Right lobe of liver (tissue), 6 donors: Measurements from ENCODE around the gene PGLYRP2. TPM values are rescaled to one million over a fixed set of nuclear protein-coding genes. Genes with fewer than 3 reads are reported as not detected.

Experiments
- ATAC-seq, 4 donors: fragments of 200-7000 bp; cut with Tn5 transposase; one replicate each; pipeline ENCODE4 v1.9.1; 2020; ENCODE audit warnings: mild to moderate bottlenecking in 4 of 4, moderate library complexity in 4 of 4
- DNase-seq, 3 donors: peaks; one replicate each; pipeline ENCODE4 v3.0.0-alpha.2; 2020
- H3K27ac ChIP-seq, 3 donors: fragments of 200-600 bp; one replicate each; pipeline ENCODE4 v1.8.0; 2022
- H3K27me3 ChIP-seq, 2 donors: fragments of 200-600 bp; one replicate each; pipeline ENCODE4 v1.8.0; 2022
- H3K36me3 ChIP-seq, 4 donors: fragments of 200-600 bp; sonication (generic) in 1 of 4; one replicate each; pipeline versions ENCODE4 v1.5.1 to v1.8.0; 2017 to 2022; ENCODE audit warnings: control low read depth in 1 of 4
- H3K4me1 ChIP-seq, 4 donors: fragments of 200-600 bp; sonication (generic) in 1 of 4; one replicate each; pipeline versions ENCODE4 v1.5.1 to v1.8.0; 2017 to 2022; ENCODE audit warnings: control low read depth in 1 of 4
- H3K4me3 ChIP-seq, 3 donors: fragments of 200-600 bp; one replicate each; pipeline ENCODE4 v1.8.0; 2022
- H3K9me3 ChIP-seq, 4 donors: fragments of 200-600 bp; sonication (generic) in 1 of 4; one replicate each; pipeline versions ENCODE4 v1.5.1 to v1.8.0; 2017 to 2022; ENCODE audit warnings: control low read depth in 1 of 4
- POLR2A ChIP-seq: fragments of 450-650 bp; IDR thresholded peaks from one replicate; pipeline ENCODE4 v1.6.1; 2017; ENCODE audit warnings: antibody characterized with exemption, mild to moderate bottlenecking
- WGBS: methylation state at CpG from one replicate; pipeline ENCODE4 v1.1.6; 2018; ENCODE audit warnings: low coverage, low lambda C conversion rate; ENCODE audit not compliant: insufficient coverage; ENCODE audit errors: missing lambda C conversion rate; 5-methylcytosine and 5-hydroxymethylcytosine counted together
- intact Hi-C, 2 donors: fragments of 100-400 bp; cut with DNase I; formaldehyde crosslinking; loops; one replicate each; pipeline versions ENCODE4 v1.11.2 to v1.14.1; 2022
- long read RNA-seq: library from polyadenylated mRNA; unstranded; transcript quantifications from one replicate; pipeline ENCODE4 v2.0.0, GENCODE V29; 2019
- total RNA-seq, 6 experiments: library from RNA; depleted of rRNA in 2 of 6; stranded (reverse); fragments of >200 nt in 2 of 6; fragmentation: NEBNext Ultra II Directional in 3 of 6; extraction: Animal tissue kit (Norgen Biotek cat#: 25700) in 3 of 6; gene quantifications; one replicate each; pipeline versions ENCODE4 v1.1.0 to v1.2.4, GENCODE V29; 2016 to 2023
- TF ChIP-seq, protein P1 (sequence below), 4 donors: fragments of 200-600 bp in 3 of 4; fragments of 450-650 bp in 1 of 4; IDR thresholded peaks; one replicate each; pipeline versions ENCODE4 v1.5.1 to v1.8.0; 2016 to 2022; ENCODE audit warnings: antibody characterized with exemption in 4 of 4, mild to moderate bottlenecking in 2 of 4
- donor health status: DM: no; HTN: yes; CAD: no.
- donor health status: DM: no; HTN: no; CAD: no.
- donor health status: DM: no; HTN: no; CAD: no.
- donor health status: DM: no; HTN: yes; CAD: no.
- donor health status: DM: no; HTN: yes; CAD: no.

PGLYRP2 gene, protein sequence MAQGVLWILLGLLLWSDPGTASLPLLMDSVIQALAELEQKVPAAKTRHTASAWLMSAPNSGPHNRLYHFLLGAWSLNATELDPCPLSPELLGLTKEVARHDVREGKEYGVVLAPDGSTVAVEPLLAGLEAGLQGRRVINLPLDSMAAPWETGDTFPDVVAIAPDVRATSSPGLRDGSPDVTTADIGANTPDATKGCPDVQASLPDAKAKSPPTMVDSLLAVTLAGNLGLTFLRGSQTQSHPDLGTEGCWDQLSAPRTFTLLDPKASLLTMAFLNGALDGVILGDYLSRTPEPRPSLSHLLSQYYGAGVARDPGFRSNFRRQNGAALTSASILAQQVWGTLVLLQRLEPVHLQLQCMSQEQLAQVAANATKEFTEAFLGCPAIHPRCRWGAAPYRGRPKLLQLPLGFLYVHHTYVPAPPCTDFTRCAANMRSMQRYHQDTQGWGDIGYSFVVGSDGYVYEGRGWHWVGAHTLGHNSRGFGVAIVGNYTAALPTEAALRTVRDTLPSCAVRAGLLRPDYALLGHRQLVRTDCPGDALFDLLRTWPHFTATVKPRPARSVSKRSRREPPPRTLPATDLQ
- total RNA-seq, result 100 to 1,000 TPM in 2 of 6 experiments, 10 to 100 TPM in 4; 45.1 to 135 (median 59.2) TPM
- long read RNA-seq, transcript PGLYRP2-202 (5 exons, 2,230 nt), result major isoform, 39 of 75 reads
- long read RNA-seq, partial matches to known transcripts, result 12 of 75 reads
- long read RNA-seq, other reads (novel, unspliced or antisense), result 24 of 75 reads

DNA sequence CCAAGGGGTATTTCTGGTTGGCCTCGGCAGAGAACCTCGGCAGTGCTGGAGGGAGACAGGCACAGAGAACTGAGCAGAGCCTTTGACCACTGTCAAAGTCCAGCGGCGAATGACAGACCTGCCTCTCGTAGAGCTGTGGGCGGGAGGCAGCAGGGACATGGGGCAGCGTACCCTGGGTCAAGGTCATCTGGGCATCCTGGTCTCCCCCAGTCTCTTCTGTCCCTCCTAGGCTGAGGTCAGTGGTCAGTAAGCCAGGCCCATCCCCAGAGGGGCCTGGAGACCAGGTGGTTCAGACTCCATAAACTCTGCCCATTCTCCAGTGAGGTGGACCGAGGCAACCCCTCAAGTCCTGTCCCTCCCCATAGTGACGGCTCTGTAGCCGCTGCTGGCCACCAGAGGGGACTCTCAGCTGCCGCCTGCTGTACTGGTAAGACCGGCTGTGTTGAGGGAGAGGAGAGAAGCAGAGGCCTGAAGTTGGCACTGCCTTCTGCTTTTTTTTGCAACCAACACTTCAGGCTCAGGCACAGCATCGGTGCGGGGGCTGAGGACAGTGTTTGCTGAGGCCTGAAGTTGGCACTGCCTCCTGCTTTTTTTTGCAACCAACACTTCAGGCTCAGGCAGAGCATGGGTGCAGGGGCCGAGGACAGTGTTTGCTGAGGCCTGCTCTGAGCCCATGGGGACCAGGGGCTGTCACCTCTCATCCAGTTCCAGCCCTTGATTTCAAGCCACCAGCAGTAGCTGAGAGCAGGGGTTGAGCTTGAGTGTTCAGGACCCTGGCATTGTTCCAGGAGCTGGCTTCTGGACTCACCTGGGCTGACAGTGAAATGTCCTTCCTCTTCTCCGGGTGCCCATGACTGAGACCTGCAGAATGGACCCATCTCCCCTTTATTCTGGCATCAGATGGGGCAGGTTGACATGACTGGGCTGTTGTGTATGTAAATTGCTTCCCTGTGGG, at the start of gene PGLYRP2:
PGLYRP2 (minus strand) TSS at position 111 of the 955 bp plus-strand sequence. CDS start 130 bp downstream, outside the sequence.
- TF ChIP-seq POLR2A, result peak; percentile 10
- TF ChIP-seq, protein P1, sequence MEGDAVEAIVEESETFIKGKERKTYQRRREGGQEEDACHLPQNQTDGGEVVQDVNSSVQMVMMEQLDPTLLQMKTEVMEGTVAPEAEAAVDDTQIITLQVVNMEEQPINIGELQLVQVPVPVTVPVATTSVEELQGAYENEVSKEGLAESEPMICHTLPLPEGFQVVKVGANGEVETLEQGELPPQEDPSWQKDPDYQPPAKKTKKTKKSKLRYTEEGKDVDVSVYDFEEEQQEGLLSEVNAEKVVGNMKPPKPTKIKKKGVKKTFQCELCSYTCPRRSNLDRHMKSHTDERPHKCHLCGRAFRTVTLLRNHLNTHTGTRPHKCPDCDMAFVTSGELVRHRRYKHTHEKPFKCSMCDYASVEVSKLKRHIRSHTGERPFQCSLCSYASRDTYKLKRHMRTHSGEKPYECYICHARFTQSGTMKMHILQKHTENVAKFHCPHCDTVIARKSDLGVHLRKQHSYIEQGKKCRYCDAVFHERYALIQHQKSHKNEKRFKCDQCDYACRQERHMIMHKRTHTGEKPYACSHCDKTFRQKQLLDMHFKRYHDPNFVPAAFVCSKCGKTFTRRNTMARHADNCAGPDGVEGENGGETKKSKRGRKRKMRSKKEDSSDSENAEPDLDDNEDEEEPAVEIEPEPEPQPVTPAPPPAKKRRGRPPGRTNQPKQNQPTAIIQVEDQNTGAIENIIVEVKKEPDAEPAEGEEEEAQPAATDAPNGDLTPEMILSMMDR (IDR thresholded peaks at IDR 0.05), result peak; percentile 45 to 69 (median 57)
- peak within 1 kb of the TSS; percentile 14 to 49 (median 43) for H3K4me3 ChIP-seq
- H3K9me3 ChIP-seq, result no peaks in the 10 kb centered on the region
- peak; percentile 83 to 90 (median 89) for ATAC-seq
- peak; percentile 72 to 90 (median 85) for DNase-seq
- intact Hi-C loops, result no loop called here
- 18% methylated on average over 4 of the region's 16 CpGs for WGBS
- H3K27ac ChIP-seq, result peak within 1 kb of the TSS; percentile 47 to 68 (median 60)
- H3K36me3 ChIP-seq, result no peaks in the 10 kb centered on the region
- H3K27me3 ChIP-seq, result no peaks in the 10 kb centered on the region
- H3K4me1 ChIP-seq, result peaks cover 0 to 37% (median 9%) of the 10 kb centered on the region in 4 donors

DNA sequence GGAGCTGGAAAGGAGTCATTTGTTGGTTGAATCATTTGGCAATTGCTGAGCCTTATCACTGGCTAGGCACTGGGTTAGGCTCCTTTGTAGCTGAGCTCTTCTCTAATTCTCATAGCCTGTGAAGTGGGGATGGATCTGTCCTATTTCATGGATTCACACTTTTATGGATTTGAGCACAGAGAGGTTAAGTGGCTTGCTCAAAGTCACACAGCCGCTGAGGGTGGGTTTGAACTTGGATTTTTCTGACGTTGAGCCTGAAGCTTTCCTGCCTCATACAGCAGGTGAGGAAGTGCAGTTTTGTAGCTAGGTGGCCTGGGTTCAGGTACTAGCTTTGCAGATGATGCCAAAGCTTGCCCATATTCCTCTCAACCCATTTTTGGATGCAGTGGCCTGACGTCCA, 48.4 kb upstream of the PGLYRP2 start:
- Histone ChIP-seq H3K9me3 (no peaks in the 10 kb centered on the region), H3K27ac (no peak overlapping the region), H3K4me3 (no peak overlapping the region), H3K27me3 (no peaks in the 10 kb centered on the region), H3K36me3 (no peaks in the 10 kb centered on the region), H3K4me1 (peaks cover 0 to 2% (median under 1%) of the 10 kb centered on the region in 4 donors)
- no peak for ATAC-seq
- no peak for TF ChIP-seq POLR2A
- TF ChIP-seq, protein P1 (IDR thresholded peaks at IDR 0.05), result no peak
- intact Hi-C loops, result no loop called here
- no peak for DNase-seq
- no CpG with 5 or more reads among the region's 3 CpGs for WGBS

DNA sequence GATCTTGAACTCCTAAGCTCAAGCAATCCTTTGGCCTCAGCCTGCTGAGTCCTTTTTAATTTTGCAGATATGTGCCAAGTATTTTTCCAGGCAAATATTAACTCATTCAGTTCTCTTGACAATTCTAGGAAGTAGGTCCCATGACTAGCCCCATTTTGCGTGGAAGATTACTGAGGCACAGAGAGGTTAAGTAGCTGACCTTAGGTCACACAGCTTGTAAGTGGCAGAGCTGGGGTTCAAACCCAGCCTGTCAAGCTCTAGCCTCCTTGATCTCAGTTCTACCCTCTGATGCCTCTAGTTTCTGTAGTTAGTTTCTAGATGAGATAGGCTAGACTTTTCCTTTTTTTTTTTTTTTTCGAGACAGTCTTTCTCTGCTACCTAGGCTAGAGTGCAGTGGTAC, 47.1 kb upstream of the PGLYRP2 start:
- DNase-seq (no peak), ATAC-seq (no peak)
- 29% methylated on average over 2 of the region's 2 CpGs for WGBS
- H3K9me3 ChIP-seq, result no peaks in the 10 kb centered on the region
- intact Hi-C loops, result no loop called here
- H3K4me3 ChIP-seq, result no peak overlapping the region
- H3K27me3 ChIP-seq, result no peaks in the 10 kb centered on the region
- TF ChIP-seq, protein P1 (IDR thresholded peaks at IDR 0.05), result no peak
- TF ChIP-seq POLR2A, result no peak
- H3K36me3 ChIP-seq, result no peaks in the 10 kb centered on the region
- no peak overlapping the region for H3K27ac ChIP-seq
- H3K4me1 ChIP-seq, result no peaks in the 10 kb centered on the region

DNA sequence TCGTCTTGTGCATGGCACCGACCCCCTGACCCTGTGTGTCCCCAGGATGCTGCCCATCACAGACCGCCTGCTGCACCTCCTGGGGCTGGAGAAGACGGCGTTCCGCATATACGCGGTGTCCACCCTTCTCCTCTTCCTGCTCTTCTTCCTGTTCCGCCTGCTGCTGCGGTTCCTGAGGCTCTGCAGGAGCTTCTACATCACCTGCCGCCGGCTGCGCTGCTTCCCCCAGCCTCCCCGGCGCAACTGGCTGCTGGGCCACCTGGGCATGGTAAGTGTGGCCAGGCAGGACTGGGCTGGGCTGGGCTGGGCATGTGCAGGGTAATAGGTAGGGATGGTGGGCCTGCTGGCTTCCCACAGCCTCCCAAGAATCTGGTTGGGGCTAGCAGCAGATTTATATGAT, 46.0 kb upstream of the PGLYRP2 start:
- WGBS, result 77% methylated on average over 9 of the region's 15 CpGs
- intact Hi-C loops, result no loop called here
- H3K27ac ChIP-seq, result no peak overlapping the region
- H3K36me3 ChIP-seq, result no peaks in the 10 kb centered on the region
- TF ChIP-seq, protein P1 (IDR thresholded peaks at IDR 0.05), result no peak
- no peak for TF ChIP-seq POLR2A
- no peak overlapping the region for H3K4me3 ChIP-seq
- no peak for DNase-seq
- no peaks in the 10 kb centered on the region for H3K27me3 ChIP-seq
- ATAC-seq, result no peak
- H3K4me1 ChIP-seq, result no peaks in the 10 kb centered on the region
- H3K9me3 ChIP-seq, result no peaks in the 10 kb centered on the region
